Renal cortex interstitium (tissue), 11 donors: ENCODE results near the gene UCN2. TPM values are rescaled to one million over a fixed set of nuclear protein-coding genes. Genes with fewer than 3 reads are reported as not detected.

ENCODE experiments used
- DNase-seq, 11 donors: peaks; one replicate each; pipeline ENCODE4 v3.0.0-alpha.2; 2013; ENCODE audit warnings: low read depth in 9 of 11, low spot score in 4 of 11; ENCODE audit errors: extremely low read depth in 1 of 11
- polyA plus RNA-seq, 3 donors: library from polyadenylated mRNA; unstranded; fragments of 120-200 nt; gene quantifications; one replicate each; pipeline ENCODE4 v1.2.1, GENCODE V29; 2013; ENCODE audit not compliant: insufficient read length in 3 of 3

The UCN2 gene
- polyA plus RNA-seq, 3 donors = 0.26 to 0.41 (median 0.30) TPM

GRCh38 chr3:48592519-48593087 is 29.0 kb upstream of the UCN2 start:
- DNase-seq = no peak

GRCh38 chr3:48591886-48592518 is 28.4 kb upstream of the UCN2 start:
- no peak for DNase-seq

- DNase-seq = no peak
Measured at GRCh38 chr3:48591436-48591835, 27.9 kb upstream of the UCN2 start.

- no peak for DNase-seq
Measured at GRCh38 chr3:48588230-48588629, 24.6 kb upstream of the UCN2 start.

GRCh38 chr3:48587686-48588085 is 24.1 kb upstream of the UCN2 start:
- DNase-seq = no peak

GRCh38 chr3:48585411-48585810 is 21.8 kb upstream of the UCN2 start:
- no peak for DNase-seq

GRCh38 chr3:48584836-48585235 is 21.3 kb upstream of the UCN2 start:
- DNase-seq = no peak

- no peak for DNase-seq
Measured at GRCh38 chr3:48581621-48582481, 18.3 kb upstream of the UCN2 start.

GRCh38 chr3:48576647-48577046 is 13.1 kb upstream of the UCN2 start:
- DNase-seq = no peak

- no peak for DNase-seq
Measured at GRCh38 chr3:48575366-48575765, 11.8 kb upstream of the UCN2 start.

GRCh38 chr3:48573973-48574585 is 10.5 kb upstream of the UCN2 start:
- no peak for DNase-seq

GRCh38 chr3:48572517-48572916 is 8.9 kb upstream of the UCN2 start:
- no peak for DNase-seq

GRCh38 chr3:48571938-48572337 is 8.4 kb upstream of the UCN2 start:
- no peak for DNase-seq

GRCh38 chr3:48569808-48570450 is 6.3 kb upstream of the UCN2 start:
- no peak for DNase-seq

GRCh38 chr3:48569400-48569799 is 5.8 kb upstream of the UCN2 start:
- no peak for DNase-seq

GRCh38 chr3:48568476-48568875 is 4.9 kb upstream of the UCN2 start:
- no peak for DNase-seq

- no peak for DNase-seq
Measured at GRCh38 chr3:48567500-48567899, 3.9 kb upstream of the UCN2 start.

GRCh38 chr3:48567090-48567489 is 3.5 kb upstream of the UCN2 start:
- no peak for DNase-seq

GRCh38 chr3:48566401-48566760 is 2.8 kb upstream of the UCN2 start:
- no peak for DNase-seq
